ENCODE data around the gene RHEBL1.

The RHEBL1 gene

GRCh38 chr12:49060237-49061156, 9.3 kb downstream of the RHEBL1 start, which contains the start of gene KMT2D:
TSS of gene KMT2D (minus strand) at chr12:49060794. CDS start at chr12:49055324, 5,470 bp downstream.
- Histone ChIP-seq H3K4me1 (ENCODE audit: control insufficient read depth, low read length) (peaks cover 43% of the 10 kb centered on the region), H3F3A (ENCODE audit: control insufficient read depth, insufficient read depth) (peaks cover 6% of the 10 kb centered on the region; the same call in 1 of the 2 replicates), H3K9me3 (ENCODE audit: control insufficient read depth, insufficient read depth, low read length) (no peaks in the 10 kb centered on the region), H4K20me1 (ENCODE audit: control insufficient read depth, insufficient read depth, low read depth, low read length) (peaks cover 19% of the 10 kb centered on the region), H3K27me3 (ENCODE audit: control insufficient read depth, low read length) (no peaks in the 10 kb centered on the region), H3K4me2 (ENCODE audit: low read length) (peak within 1 kb of the TSS; percentile 82), H3K27ac (ENCODE audit: low read depth, low read length) (peak within 1 kb of the TSS; percentile 76), H3K36me3 (ENCODE audit: control insufficient read depth, low read length) (peaks cover 27% of the 10 kb centered on the region), H3K4me3 (ENCODE audit: low read length) (peak within 1 kb of the TSS; percentile 92), H3K79me2 (ENCODE audit: control insufficient read depth, low read length) (peaks cover 64% of the 10 kb centered on the region), H3K9me2 (replicated peaks; ENCODE audit: control insufficient read depth, low read length) (no peaks in the 10 kb centered on the region)
- TF ChIP-seq, protein P1, sequence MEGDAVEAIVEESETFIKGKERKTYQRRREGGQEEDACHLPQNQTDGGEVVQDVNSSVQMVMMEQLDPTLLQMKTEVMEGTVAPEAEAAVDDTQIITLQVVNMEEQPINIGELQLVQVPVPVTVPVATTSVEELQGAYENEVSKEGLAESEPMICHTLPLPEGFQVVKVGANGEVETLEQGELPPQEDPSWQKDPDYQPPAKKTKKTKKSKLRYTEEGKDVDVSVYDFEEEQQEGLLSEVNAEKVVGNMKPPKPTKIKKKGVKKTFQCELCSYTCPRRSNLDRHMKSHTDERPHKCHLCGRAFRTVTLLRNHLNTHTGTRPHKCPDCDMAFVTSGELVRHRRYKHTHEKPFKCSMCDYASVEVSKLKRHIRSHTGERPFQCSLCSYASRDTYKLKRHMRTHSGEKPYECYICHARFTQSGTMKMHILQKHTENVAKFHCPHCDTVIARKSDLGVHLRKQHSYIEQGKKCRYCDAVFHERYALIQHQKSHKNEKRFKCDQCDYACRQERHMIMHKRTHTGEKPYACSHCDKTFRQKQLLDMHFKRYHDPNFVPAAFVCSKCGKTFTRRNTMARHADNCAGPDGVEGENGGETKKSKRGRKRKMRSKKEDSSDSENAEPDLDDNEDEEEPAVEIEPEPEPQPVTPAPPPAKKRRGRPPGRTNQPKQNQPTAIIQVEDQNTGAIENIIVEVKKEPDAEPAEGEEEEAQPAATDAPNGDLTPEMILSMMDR (IDR thresholded peaks at IDR 0.05; ENCODE audit: low read depth, low read length, poor library complexity, severe bottlenecking): peak; percentile 16
- no peak for TF ChIP-seq EZH2phosphoT487 (IDR thresholded peaks at IDR 0.05; ENCODE audit: borderline replicate concordance, low read length)

GRCh38 chr12:49059299-49060171, 10.2 kb downstream of the RHEBL1 start:
- peaks cover 74% of the 10 kb centered on the region for H3K79me2 ChIP-seq (ENCODE audit: control insufficient read depth, low read length)
- H3K4me1 ChIP-seq (ENCODE audit: control insufficient read depth, low read length): peaks cover 43% of the 10 kb centered on the region

GRCh38 chr12:49059045-49059298, 10.8 kb downstream of the RHEBL1 start:
- Histone ChIP-seq H4K20me1 (ENCODE audit: control insufficient read depth, insufficient read depth, low read depth, low read length) (peaks cover 34% of the 10 kb centered on the region), H3K9me3 (ENCODE audit: control insufficient read depth, insufficient read depth, low read length) (no peaks in the 10 kb centered on the region), H3K27me3 (ENCODE audit: control insufficient read depth, low read length) (no peaks in the 10 kb centered on the region), H3K4me3 (ENCODE audit: low read length) (peak overlapping the region; percentile 92), H3F3A (ENCODE audit: control insufficient read depth, insufficient read depth) (peaks cover 6% of the 10 kb centered on the region; the same call in 1 of the 2 replicates), H3K36me3 (ENCODE audit: control insufficient read depth, low read length) (peaks cover 42% of the 10 kb centered on the region), H3K4me1 (ENCODE audit: control insufficient read depth, low read length) (peaks cover 40% of the 10 kb centered on the region), H3K4me2 (ENCODE audit: low read length) (peak overlapping the region; percentile 82), H3K9me2 (replicated peaks; ENCODE audit: control insufficient read depth, low read length) (no peaks in the 10 kb centered on the region), H3K79me2 (ENCODE audit: control insufficient read depth, low read length) (peaks cover 80% of the 10 kb centered on the region), H3K27ac (ENCODE audit: low read depth, low read length) (0 out of 2 replicates have a peak overlapping the region, but pooled peaks have one; percentile 76)
- no peak for TF ChIP-seq EZH2phosphoT487 (IDR thresholded peaks at IDR 0.05; ENCODE audit: borderline replicate concordance, low read length)
- TF ChIP-seq, protein P1 (IDR thresholded peaks at IDR 0.05; ENCODE audit: low read depth, low read length, poor library complexity, severe bottlenecking): no peak

More at GRCh38 chr12:49059299-49060171, 10.2 kb downstream of the RHEBL1 start:
- no peaks in the 10 kb centered on the region for H3K27me3 ChIP-seq (ENCODE audit: control insufficient read depth, low read length)
- H3K9me2 ChIP-seq (replicated peaks; ENCODE audit: control insufficient read depth, low read length): no peaks in the 10 kb centered on the region
- H4K20me1 ChIP-seq (ENCODE audit: control insufficient read depth, insufficient read depth, low read depth, low read length): peaks cover 28% of the 10 kb centered on the region
- TF ChIP-seq, protein P1 (IDR thresholded peaks at IDR 0.05; ENCODE audit: low read depth, low read length, poor library complexity, severe bottlenecking): no peak
- TF ChIP-seq EZH2phosphoT487 (IDR thresholded peaks at IDR 0.05; ENCODE audit: borderline replicate concordance, low read length): no peak
- H3K9me3 ChIP-seq (ENCODE audit: control insufficient read depth, insufficient read depth, low read length): no peaks in the 10 kb centered on the region
- peaks cover 36% of the 10 kb centered on the region for H3K36me3 ChIP-seq (ENCODE audit: control insufficient read depth, low read length)
- peaks cover 6% of the 10 kb centered on the region; the same call in 1 of the 2 replicates for H3F3A ChIP-seq (ENCODE audit: control insufficient read depth, insufficient read depth)
- H3K4me2 ChIP-seq (ENCODE audit: low read length): peak overlapping the region; percentile 82
- H3K27ac ChIP-seq (ENCODE audit: low read depth, low read length): peak overlapping the region; percentile 76
- H3K4me3 ChIP-seq (ENCODE audit: low read length): peak overlapping the region; percentile 92
